DMS 273 treated with DMSO at 0.1 percent for 48 hours (cell line): ENCODE results near the gene ALDH1A1.

ENCODE experiments used
- DNase-seq: peaks from one replicate; lab custom pipeline; 2025; lab: John Stamatoyannopoulos, UW

Gene ALDH1A1

GRCh38 chr9:72952914-72953313, at the start of gene ALDH1A1:
Gene ALDH1A1, minus strand, starts transcription at chr9:72953053. Its CDS starts 53 bp downstream, at chr9:72953000.
- DNase-seq, result no peak

DNA sequence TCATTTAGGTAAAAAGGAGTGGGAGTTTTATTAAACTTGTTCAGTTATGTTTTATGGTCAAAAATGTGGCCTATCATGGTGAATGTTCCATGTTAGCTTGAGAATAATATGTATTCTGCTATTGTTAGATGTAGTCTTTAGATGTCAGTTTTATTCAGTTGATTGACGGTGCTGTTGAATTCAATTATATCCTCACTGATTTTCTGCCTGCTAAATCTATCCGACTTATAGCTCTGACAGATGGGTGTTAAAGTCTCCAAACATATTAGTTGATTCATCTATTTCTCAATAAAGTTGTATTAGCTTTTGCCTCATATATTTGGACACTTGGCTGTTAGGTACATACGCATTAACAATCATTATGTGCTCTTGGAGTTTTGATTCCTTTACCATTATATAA, 49.0 kb upstream of the ALDH1A1 start:
- no peak for DNase-seq

- DNase-seq, result no peak
These were observed 45.5 kb upstream of the ALDH1A1 start for GRCh38 chr9:72998363-72998762.

GRCh38 chr9:72997387-72997995, 44.6 kb upstream of the ALDH1A1 start:
- no peak for DNase-seq

DNA sequence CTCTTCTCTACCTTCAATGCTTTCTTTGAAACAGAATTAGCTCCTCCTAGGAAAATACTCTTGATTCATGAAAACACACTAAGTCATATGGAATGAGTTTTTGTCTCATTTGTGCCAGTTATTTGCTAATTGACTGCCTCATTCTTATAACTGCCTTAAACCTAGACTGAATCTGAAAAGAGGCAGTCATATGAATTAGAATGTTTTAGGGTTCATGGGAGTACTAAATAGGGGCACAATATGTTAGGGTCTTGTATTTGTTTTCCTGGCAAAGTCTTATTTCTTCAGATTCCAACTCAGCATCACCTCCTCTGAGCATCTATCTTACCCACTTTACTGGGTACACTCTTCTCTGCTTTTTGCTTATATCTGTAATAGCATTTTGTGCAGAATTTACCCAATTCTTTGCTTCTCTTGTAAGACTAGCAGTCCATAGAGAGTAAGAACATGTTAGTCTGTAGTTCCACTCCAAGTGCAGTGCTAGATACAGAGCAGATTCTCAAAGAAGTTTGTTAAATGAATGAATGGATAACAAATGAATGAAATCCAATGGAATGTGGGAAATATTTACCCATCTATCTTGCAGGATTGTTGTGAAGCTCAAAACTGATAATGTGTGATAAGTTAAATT, 43.9 kb upstream of the ALDH1A1 start:
- DNase-seq, result no peak

DNA sequence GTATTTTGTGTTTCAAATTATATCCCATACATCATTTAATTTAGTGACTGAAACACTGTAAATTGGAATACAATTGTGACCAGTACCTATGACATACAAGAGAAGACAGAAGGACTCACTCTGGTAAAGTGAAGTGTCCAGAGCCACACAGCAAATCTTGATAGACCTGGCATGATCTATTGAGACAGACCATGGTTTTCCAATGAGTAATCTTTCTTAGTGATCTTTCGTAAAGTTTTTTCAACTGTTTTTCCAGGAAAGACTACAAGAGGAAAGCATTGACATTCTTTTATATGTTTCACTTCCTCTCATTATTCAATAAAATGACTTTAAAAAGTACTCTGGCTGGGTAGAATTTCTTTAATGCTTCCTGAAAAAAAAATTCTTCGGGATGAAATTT, 43.3 kb upstream of the ALDH1A1 start:
- no peak for DNase-seq

DNA sequence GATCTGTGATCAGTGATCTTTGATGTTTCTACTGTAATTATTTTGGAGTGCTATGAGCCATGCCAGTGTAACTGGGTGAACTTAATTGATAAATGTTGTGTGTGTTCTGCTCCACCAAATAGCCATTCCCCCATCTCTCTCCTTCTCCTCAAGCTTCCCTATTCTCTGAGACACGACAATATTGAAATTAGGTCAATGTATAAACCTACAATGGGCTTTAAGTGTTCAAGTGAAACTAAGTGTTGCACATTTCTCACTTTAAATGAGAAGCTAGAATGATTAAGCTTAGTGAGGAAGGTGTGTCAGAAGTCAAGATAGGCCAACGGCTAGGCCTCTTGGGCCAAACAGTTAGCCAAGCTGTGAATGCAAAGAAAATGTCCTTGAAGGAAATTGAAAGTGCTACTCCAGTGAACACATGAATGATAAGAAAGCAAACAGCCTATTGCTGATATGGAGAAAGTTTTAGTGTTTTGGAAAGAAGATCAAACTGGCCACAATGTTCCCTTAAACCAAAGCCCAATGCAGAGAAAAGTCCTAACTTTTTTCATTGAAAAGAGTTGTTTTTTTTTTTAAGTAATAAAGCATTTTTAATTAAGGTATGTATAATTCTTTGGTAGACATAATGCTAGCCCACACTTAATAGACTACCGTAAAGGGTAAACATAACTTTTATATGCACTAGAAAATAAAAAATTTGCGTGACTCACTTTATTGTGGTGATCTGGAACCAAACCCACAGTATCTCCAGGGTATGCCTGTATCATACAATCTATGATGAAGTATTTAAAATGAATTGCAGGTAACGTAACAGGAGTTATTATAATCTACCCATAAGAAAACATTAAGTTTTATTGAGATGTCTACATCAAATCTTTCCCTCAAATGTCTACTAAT, 42.5 kb upstream of the ALDH1A1 start:
- DNase-seq, result no peak

GRCh38 chr9:72991772-72992171, 38.9 kb upstream of the ALDH1A1 start:
- no peak for DNase-seq

- DNase-seq, result no peak
These were observed 37.7 kb upstream of the ALDH1A1 start for GRCh38 chr9:72990397-72991182.

DNA sequence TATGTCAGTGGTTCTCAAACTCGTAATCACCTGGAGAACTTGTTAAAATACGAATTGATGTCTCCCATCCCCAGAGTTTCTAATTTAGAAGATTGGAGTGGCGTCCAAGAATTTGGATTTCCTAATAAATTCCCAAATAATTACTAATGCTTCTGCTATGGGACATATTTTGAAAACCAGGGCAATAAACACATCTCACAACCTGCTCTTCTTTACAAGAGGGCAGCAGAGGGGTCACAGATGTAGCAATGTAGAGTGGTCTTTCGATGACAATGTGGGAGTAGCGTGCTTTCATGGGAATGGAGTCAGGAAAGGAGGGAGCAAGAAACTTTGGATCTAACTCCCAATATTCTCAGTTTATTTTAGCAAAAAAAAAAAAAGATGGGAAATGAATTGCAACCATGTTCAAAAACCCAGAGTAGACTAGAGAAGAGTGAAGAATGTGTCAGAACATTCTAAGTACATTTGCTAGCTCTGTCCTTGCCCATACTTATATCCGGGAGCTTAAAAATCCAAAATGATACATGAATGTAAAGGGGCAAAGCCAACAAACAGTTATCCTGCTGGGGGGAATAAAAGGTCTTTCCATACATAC, 33.8 kb upstream of the ALDH1A1 start:
- DNase-seq, result no peak

GRCh38 chr9:72985746-72986145, 32.9 kb upstream of the ALDH1A1 start:
- no peak for DNase-seq

DNA sequence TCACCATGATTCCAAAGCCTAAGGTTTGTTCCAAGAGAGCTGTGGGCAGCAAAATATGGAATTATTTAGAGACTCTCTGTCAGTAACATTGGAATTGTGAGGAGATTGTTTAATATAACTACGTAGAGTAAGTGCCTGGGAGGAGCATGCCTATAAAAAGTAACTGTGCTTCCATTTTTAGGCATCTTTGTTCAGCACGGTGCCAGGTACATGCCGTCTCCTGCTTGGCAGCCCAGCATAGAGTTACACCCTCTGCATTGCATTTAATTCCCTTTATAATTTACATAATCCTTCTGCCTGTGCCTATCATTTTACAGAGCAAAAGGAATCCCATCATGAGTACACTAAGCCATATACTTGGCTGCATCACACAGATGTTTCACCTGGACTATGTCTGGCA, 32.1 kb upstream of the ALDH1A1 start:
- DNase-seq, result no peak

DNA sequence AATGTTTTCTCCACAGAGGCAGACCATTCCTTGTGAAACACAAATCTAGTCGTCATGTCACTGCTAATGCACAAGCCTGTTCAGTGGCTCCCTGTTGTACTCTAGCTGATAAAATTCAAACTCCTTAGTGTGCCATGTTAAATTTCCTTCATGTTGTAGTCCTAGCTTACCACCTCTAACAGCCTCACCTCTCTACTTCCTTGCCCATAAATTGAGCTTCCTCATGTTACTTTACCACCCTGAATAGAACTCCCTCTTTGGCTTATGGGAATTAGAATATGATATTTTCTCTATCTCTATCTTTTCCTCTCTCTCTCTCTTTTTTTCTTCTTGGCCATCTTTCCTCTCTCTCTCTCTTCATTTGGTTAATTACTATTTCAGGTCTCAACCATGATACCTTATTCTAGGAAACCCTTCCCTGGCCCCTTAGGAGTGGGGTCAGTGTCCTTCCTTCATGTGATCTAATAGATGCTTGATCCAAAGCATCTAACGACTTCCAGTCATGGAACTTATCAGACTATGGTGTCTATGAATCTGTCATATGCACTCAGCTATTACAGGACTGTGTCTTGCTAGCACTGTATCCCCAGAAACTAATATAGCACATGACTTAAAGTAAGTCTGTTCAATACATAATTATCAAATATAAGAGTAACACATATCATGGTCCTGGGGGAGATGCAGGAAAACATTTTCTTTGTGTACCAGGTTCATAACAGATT, 31.5 kb upstream of the ALDH1A1 start:
- no peak for DNase-seq

DNA sequence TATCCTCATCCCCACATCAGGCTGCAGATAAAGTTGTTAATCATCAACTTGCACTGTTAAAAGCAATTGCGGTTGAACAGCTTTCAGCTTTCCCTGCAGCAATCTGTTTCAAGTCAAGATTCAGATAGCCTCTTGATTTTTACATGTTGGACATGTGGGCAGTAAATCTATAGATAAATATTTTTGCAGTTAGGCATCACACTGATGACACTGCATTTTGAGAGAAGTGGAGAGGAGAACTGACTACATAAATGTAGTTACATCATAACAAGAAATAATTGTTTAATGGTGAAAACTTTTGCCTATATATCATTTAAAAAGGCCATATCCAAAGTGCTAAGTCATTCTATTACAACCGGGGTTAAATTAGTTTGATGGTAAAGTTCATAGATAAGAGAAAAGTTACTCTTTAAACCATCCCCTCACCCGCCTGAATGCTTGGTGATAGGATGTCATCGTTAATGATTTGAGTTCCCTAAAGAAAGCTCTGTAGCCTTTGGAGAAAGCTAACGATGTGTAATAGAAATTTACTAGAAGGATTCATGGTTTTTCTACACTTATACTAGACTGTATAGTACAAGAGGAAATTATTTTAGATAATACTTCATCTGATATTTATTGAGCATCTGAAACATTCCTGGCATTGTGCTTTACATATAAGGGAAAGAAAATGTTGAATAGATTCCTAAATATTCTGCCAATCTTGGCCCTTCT, 30.8 kb upstream of the ALDH1A1 start:
- no peak for DNase-seq

GRCh38 chr9:72983056-72983455, 30.2 kb upstream of the ALDH1A1 start:
- DNase-seq, result no peak

GRCh38 chr9:72982146-72982799, 29.4 kb upstream of the ALDH1A1 start:
- no peak for DNase-seq

DNA sequence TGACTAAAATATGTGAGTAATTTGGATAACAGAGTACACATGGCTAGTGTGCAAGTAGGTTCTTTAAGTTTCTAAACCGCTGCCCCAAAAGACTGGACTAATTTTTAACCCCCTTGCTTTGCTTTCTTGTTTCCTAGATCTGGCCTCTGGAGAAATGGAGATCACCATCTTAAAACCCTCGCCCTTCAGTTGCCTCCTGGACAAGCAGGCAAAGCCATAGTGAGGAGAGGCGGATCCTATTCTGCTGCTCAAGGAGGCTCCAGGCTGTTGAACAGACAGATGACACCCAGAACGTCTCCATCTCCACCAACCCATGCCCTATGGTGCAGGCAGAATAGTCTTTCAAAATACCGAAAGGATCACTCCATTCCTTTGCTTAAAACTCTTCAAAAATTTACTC, 28.6 kb upstream of the ALDH1A1 start:
- DNase-seq, result no peak

- no peak for DNase-seq
These were observed 27.9 kb upstream of the ALDH1A1 start for GRCh38 chr9:72980600-72981265.

DNA sequence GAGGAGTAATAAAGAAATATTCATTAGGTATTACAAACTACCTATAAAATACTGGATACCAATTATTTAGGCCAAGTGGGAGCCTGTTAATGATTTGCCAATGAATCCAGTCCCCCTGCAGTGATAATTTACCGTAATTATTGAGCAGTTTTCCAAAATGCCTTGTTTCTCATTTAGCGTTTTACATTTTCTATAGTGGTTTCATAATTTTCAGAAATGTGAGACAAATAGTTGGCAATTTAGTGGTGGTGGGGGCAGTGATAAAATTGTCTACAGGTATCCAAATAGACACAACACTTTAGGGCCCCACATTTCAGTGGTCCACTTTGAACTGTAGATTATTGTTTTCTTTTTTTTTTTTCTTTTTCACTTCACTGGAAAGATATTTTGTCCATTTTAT, 27.3 kb upstream of the ALDH1A1 start:
- DNase-seq, result no peak
